ENCODE results near the gene NUP58. TPM values are rescaled to one million over a fixed set of nuclear protein-coding genes. Genes with fewer than 3 reads are reported as not detected.

Gene NUP58
- total RNA-seq, 1 experiment from 2014 or later, result 101 TPM

DNA sequence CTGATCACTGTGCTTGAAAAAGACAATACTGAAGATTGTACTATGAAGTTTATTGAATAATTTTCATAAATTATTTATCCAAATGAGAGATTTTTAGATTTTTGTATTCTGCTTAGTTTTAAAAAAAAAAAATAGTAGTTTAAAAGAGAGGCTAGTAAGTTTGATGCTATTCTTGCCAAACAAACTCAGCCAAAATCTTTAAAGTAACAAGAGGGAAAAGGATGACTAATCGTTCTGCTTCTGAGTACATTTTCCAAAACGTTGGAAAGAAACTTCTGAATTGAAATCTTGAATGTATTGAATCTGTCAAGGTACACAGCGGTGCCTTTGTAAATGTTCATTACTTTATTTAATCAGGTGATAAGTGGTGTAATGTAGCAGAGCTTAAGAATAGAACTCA is 34.4 kb downstream of the NUP58 start:
- Histone ChIP-seq H3K27me3 (replicated peaks; ENCODE audit: insufficient read depth, low read depth, low read length, poor library complexity) (no peaks in the 10 kb centered on the region), H3K9me3 (ENCODE audit: low read depth, low read length, poor library complexity, severe bottlenecking) (no peaks in the 10 kb centered on the region), H3K36me3 (ENCODE audit: insufficient read depth, low read length, poor library complexity, severe bottlenecking) (peaks cover 84% of the 10 kb centered on the region), H3K4me3 (ENCODE audit: low read depth, low read length, poor library complexity, severe bottlenecking) (no peak overlapping the region), H3K4me1 (ENCODE audit: insufficient read depth, low read length, poor library complexity, severe bottlenecking) (no peaks in the 10 kb centered on the region), H3K27ac (ENCODE audit: low read depth, low read length, poor library complexity, severe bottlenecking) (no peak overlapping the region)
- TF ChIP-seq EZH2 (IDR thresholded peaks at IDR 0.05; ENCODE audit: borderline replicate concordance, low read depth, low read length, poor library complexity, severe bottlenecking), result no peak
- no peak for DNase-seq (ENCODE audit: low spot score)
- CTCF ChIA-PET, result no interaction called here
- intact Hi-C loops (cut with micrococcal nuclease; ENCODE audit: unreplicated experiment), result no loop called here
- no TSS peak for BruUV-seq (replicated peaks)
- POLR2A ChIA-PET (ENCODE audit: low non-redundant PET), result no interaction called here

DNA sequence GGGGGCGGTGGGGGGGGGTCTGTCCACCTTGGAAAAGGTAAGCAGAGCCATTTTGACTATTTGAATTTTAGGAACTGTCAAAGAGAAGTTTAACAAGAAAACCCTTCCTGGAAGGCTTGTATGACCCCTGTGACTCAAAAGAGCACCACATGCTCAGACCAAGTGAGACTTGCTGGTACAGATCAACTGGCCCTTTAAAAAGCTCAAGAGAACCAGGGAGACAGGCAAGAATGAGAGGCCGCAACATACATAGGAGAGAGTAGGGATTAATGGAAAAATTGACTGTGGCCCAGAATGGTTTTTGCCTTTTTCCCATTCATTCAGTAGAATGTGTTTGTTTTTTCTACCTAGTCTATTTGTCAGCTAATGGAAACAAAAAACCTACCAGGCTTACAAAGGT is 44.2 kb downstream of the NUP58 start:
- no TSS peak for BruUV-seq (replicated peaks)
- H3K27ac ChIP-seq (ENCODE audit: low read depth, low read length, poor library complexity, severe bottlenecking), result no peak overlapping the region
- DNase-seq (ENCODE audit: low spot score), result no peak
- H3K27me3 ChIP-seq (replicated peaks; ENCODE audit: insufficient read depth, low read depth, low read length, poor library complexity), result no peaks in the 10 kb centered on the region
- H3K36me3 ChIP-seq (ENCODE audit: insufficient read depth, low read length, poor library complexity, severe bottlenecking), result peaks cover 6% of the 10 kb centered on the region
- no peaks in the 10 kb centered on the region for H3K9me3 ChIP-seq (ENCODE audit: low read depth, low read length, poor library complexity, severe bottlenecking)
- H3K4me1 ChIP-seq (ENCODE audit: insufficient read depth, low read length, poor library complexity, severe bottlenecking), result peaks cover 4% of the 10 kb centered on the region
- intact Hi-C loops (cut with micrococcal nuclease; ENCODE audit: unreplicated experiment), result no loop called here
- no peak overlapping the region for H3K4me3 ChIP-seq (ENCODE audit: low read depth, low read length, poor library complexity, severe bottlenecking)
- POLR2A ChIA-PET (ENCODE audit: low non-redundant PET), result interaction anchor here (0.6 to 0.7 kb wide), 2 partner anchors 44 to 276 kb away, joined by 4 to 17 read pairs; no protein-coding TSS in a partner anchor
- CTCF ChIA-PET, result no interaction called here
- TF ChIP-seq EZH2 (IDR thresholded peaks at IDR 0.05; ENCODE audit: borderline replicate concordance, low read depth, low read length, poor library complexity, severe bottlenecking), result no peak
- TF ChIP-seq, protein P1, sequence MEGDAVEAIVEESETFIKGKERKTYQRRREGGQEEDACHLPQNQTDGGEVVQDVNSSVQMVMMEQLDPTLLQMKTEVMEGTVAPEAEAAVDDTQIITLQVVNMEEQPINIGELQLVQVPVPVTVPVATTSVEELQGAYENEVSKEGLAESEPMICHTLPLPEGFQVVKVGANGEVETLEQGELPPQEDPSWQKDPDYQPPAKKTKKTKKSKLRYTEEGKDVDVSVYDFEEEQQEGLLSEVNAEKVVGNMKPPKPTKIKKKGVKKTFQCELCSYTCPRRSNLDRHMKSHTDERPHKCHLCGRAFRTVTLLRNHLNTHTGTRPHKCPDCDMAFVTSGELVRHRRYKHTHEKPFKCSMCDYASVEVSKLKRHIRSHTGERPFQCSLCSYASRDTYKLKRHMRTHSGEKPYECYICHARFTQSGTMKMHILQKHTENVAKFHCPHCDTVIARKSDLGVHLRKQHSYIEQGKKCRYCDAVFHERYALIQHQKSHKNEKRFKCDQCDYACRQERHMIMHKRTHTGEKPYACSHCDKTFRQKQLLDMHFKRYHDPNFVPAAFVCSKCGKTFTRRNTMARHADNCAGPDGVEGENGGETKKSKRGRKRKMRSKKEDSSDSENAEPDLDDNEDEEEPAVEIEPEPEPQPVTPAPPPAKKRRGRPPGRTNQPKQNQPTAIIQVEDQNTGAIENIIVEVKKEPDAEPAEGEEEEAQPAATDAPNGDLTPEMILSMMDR (conservative IDR thresholded peaks at IDR 0.05; ENCODE audit: low read depth, low read length), result no peak

DNA sequence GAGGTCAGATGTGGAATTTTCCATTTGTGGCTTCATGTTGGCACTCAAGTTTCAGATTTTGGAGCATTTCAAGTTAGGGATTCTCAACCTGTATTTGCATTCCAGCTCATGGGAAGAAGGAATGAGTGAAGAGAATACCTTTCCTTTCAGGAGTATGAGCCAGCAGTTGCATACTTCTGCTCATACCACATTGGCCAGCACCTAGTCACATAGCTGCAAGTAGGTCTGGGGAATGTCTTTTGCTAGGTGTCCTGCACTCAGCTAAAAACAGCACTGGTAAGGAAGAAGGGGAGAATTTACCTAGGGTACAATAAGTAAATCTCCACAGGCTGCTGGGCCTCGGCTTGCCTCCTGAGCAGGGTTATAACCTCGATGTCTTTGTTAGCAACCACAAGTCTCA is 45.7 kb downstream of the NUP58 start:
- CTCF ChIA-PET, result no interaction called here
- no peak for DNase-seq (ENCODE audit: low spot score)
- TF ChIP-seq EZH2 (IDR thresholded peaks at IDR 0.05; ENCODE audit: borderline replicate concordance, low read depth, low read length, poor library complexity, severe bottlenecking), result no peak
- TF ChIP-seq, protein P1 (conservative IDR thresholded peaks at IDR 0.05; ENCODE audit: low read depth, low read length), result no peak
- no peaks in the 10 kb centered on the region for H3K27me3 ChIP-seq (replicated peaks; ENCODE audit: insufficient read depth, low read depth, low read length, poor library complexity)
- no TSS peak for BruUV-seq (replicated peaks)
- no peak overlapping the region for H3K4me3 ChIP-seq (ENCODE audit: low read depth, low read length, poor library complexity, severe bottlenecking)
- intact Hi-C loops (cut with micrococcal nuclease; ENCODE audit: unreplicated experiment), result no loop called here
- H3K4me1 ChIP-seq (ENCODE audit: insufficient read depth, low read length, poor library complexity, severe bottlenecking), result peaks cover 4% of the 10 kb centered on the region
- POLR2A ChIA-PET (ENCODE audit: low non-redundant PET), result no interaction called here
- H3K9me3 ChIP-seq (ENCODE audit: low read depth, low read length, poor library complexity, severe bottlenecking), result no peaks in the 10 kb centered on the region
- no peaks in the 10 kb centered on the region for H3K36me3 ChIP-seq (ENCODE audit: insufficient read depth, low read length, poor library complexity, severe bottlenecking)
- H3K27ac ChIP-seq (ENCODE audit: low read depth, low read length, poor library complexity, severe bottlenecking), result no peak overlapping the region

DNA sequence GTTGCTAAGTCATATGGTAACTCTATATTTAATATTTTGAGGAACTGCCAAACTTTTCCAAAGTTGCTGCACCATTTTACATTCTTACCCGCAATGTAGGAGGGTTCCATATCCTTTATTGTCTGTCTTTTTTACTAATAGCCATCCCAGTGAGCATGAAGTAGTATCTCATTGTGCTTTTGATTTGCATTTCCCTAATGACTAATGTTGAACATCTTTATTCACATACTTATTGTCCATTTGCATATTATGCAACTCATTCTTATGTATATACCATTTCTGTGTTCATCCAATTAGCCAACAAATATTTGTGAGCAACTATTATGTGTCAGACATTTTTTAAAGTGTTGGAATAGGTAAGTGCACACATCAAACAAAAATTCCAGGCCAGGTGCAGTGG is 50.0 kb downstream of the NUP58 start:
- TF ChIP-seq, protein P1 (conservative IDR thresholded peaks at IDR 0.05; ENCODE audit: low read depth, low read length), result no peak
- TF ChIP-seq EZH2 (IDR thresholded peaks at IDR 0.05; ENCODE audit: borderline replicate concordance, low read depth, low read length, poor library complexity, severe bottlenecking), result no peak
- Histone ChIP-seq H3K36me3 (ENCODE audit: insufficient read depth, low read length, poor library complexity, severe bottlenecking) (no peaks in the 10 kb centered on the region), H3K27me3 (replicated peaks; ENCODE audit: insufficient read depth, low read depth, low read length, poor library complexity) (no peaks in the 10 kb centered on the region), H3K9me3 (ENCODE audit: low read depth, low read length, poor library complexity, severe bottlenecking) (no peaks in the 10 kb centered on the region), H3K4me3 (ENCODE audit: low read depth, low read length, poor library complexity, severe bottlenecking) (no peak overlapping the region), H3K4me1 (ENCODE audit: insufficient read depth, low read length, poor library complexity, severe bottlenecking) (no peaks in the 10 kb centered on the region), H3K27ac (ENCODE audit: low read depth, low read length, poor library complexity, severe bottlenecking) (no peak overlapping the region)
- BruUV-seq (replicated peaks), result no TSS peak
- intact Hi-C loops (cut with micrococcal nuclease; ENCODE audit: unreplicated experiment), result no loop called here
- POLR2A ChIA-PET (ENCODE audit: low non-redundant PET), result no interaction called here
- no peak for DNase-seq (ENCODE audit: low spot score)
- CTCF ChIA-PET, result no interaction called here
